Fibroblast of peridontal ligament (primary cell): ENCODE results near the gene CEP44.
A peak's percentile ranks its signal among the peaks of the same experiment; 100 is the strongest.
"Not testable (repeated sequence)": the region's sequence is repeated elsewhere in the genome, so short reads cannot be mapped to it uniquely, and the experiment has no call there.

Experiments used
- DNase-seq: peaks from one replicate; pipeline ENCODE4 v3.0.0-alpha.2; 2010; ENCODE audit errors: extremely low read depth

The CEP44 gene

DNA sequence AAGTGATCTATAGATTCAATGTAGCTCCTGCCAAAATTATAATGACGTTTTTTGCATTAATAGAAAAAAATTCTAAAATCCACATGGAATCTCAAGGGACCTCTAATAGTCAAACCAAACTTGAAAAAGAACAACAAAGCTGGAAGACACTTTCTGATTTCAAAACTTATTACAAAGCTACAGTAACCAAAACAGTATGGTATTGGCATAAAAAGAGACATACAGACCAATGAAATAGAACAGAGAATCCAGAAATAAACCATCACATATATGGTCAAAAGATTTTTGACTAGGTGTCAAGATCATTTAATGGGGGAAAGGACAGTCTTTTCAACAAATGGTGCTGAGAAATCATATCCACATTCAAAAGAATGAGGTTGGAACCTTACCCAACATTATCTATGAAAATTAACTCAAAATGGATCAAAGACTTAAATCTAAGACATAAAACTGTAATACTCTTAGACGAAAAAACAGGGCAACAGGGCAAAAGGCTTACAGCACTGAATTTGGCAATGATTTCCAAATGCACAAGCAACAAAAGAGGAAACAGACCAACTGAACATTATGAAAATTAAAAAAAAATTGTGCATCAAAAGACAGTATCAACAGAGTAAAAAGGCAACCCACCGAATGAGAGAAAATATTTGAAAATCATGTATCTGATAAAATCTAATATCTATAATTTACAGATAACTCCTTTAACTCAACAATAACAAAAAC is 4.1 kb upstream of the CEP44 start:
- no peak for DNase-seq

DNA sequence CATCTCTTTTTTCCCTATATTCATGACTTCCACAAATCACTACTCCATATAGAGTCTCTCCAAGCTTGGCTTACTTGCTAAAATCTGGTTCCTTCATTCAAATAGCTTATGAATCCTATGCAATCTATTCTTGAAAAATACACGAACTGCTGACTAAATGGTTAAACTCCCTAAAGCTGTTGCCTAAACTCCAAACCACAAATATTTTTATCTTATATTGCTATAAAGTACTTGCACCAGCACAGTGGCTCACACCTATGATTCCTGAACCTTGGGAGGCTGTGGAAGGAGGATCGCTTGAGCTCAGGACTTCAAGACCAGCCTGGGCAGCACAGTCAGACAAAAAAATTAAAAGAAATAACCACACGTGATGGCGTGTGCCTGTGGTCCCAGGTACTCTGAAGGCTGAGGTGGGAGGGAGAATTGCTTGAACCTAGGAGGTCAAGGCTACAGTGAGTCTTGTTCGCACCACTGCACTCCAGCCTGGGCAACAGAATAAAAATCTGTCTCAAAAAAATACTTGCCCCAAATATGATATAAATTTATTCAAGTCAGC is 2.5 kb upstream of the CEP44 start:
- DNase-seq: no peak

DNA sequence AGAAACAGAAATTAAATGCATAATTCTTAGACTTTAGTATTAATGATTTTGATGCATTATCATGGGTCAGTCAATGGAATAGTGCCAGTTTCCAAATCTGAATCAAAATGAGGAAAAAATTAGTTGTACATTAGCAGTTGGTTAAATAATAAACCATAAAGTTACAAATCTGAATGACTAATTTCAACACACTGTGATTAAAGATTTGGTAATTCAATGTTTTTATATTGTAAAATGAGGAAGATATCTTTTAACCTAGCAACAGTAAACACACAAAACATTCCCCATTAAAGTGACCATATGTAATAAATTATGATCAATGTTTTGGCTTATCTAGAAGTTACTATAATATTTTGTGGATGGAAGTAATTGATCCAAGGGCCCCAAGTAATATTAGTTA is 1.8 kb upstream of the CEP44 start:
- DNase-seq: no peak

DNA sequence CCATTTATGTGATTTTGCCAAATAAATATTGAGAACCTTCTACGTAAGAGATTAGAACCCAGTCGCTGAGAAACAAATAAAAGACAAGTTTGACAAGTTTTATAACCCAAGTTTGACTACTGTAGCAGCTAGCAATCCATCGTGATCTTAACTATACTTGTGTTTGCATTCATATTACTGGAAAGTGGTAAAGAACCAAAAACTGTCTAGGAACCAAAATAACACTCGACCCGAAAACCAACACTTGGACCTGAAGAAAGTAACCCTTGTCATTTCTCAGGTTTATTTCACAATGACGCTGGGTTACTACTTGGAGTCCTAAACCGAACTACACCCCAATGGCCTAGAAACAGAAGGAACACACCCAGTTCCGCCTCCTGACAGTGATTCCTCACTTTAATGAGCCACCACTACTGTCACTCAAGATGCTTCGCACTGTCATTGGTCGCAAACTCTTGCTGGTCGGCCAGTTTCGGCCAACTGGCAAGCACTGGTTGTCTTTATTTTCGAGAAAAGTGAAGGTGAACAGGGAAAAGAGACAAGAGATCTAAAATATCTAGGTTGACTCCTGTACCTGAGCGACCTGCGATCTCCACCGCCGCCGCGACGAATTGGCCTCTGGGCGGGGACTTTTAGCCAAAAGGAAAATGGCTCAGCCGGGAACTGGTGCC is 740 bp upstream of the CEP44 start:
- DNase-seq: peak; percentile 97

DNA sequence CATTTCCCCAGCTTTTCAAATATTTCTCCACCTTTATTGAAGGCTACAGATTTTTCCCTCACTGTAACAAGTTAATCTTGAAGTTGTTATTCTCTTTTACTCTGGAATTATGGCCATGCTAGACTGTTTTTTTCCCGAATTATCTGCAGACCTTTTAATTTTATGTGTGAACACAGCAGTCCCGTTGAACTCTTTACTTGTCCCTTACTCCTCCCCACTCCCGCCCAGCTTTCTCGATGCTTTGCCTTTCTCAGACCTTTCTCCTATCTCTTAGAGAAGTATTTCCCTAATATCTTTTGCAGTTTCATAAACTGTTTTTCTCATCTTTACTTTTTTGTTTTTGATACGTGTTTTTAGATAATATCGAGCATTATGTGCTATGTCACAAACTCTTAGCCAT is 776 bp downstream of the CEP44 start:
- no peak for DNase-seq

DNA sequence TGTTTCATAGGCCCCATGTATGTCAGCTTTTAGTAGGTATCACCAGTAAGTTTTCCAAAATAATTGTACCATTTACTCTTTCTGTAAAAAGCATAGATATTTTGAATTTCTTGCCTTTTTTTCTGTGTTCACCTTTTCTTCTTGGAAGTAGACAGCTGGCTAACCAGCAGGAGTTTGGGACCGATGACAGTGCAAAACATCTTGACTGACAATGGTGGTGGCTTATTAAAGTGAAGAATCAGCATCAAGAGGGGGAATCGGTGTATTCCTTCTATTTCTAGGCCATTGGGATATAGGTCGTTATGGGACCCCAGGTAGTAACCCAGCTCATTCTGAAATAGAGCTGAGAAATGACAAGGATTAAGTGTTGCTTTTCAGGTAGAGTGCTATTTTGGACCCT is 3.2 kb downstream of the CEP44 start:
- no peak for DNase-seq

DNA sequence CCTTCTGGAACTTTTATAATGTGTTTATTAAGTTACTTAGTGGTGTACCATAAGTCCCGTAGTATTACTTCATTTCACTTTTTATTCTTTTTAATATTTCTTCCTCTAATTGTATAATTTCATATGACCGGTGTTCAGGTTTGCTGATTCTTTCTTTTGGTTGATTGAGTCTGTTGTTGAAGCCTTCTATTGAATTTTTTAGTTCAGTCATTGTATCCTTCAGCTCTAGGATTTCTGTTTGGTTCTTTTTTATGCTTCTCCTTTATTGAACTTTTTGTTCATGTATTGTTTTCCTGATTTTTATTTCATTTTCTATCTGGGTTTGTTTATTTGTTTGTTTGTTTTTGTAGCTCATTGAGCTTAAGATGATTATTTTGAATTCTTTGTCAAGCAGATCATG is 8.8 kb downstream of the CEP44 start:
- no peak for DNase-seq

DNA sequence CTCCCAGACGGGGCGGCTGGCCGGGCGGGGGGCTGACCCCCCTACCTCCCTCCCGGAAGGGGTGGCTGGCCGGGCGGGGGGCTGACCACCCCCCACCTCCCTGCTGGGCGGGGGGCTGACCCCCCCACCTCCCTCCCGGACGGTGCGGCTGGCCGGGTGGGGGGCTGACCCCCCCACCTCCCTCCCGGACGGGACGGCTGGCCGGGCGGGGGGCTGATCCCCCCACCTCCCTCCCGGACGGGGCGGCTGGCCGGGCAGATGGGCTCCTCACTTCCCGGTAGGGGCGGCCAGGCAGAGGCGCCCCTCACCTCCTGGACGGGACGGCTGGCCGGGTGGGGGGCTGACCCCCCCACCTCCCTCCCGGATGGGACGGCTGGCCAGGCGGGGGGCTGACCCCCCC is 10.9 kb downstream of the CEP44 start:
- DNase-seq: not testable (repeated sequence)

DNA sequence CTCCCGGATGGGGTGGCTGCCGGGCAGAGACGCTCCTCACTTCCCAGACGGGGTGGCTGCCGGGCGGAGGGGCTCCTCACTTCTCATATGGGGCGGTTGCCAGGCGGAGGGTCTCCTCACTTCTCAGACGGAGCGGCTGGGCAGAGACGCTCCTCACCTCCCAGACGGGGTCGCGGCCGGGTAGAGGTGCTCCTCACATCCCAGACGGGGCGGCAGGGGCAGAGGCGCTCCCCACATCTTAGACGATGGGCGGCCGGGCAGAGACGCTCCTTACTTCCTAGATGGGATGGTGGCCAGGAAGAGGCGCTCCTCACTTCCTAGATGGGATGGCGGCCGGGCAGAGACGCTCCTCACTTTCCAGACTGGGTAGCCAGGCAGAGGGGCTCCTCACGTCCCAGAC is 11.4 kb downstream of the CEP44 start:
- DNase-seq: not testable (repeated sequence)

DNA sequence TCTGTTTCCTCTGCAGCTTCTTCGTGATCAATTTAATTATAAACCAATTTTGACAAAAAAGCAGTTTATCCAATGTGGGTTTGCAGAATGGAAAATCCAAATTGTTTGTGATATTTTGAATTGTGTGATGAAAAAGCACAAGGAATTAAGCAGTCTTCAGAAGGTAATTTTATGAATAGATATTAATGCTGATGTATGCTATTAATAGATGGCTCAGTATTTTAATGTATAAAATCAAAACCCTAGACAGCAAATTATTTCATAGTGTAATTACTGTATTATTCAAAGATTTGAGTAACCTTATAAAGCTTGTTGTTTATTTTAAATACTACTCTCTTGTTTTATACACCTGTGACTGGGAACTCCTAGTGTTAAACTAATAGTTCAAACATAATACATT is 20.0 kb downstream of the CEP44 start:
- DNase-seq: no peak

DNA sequence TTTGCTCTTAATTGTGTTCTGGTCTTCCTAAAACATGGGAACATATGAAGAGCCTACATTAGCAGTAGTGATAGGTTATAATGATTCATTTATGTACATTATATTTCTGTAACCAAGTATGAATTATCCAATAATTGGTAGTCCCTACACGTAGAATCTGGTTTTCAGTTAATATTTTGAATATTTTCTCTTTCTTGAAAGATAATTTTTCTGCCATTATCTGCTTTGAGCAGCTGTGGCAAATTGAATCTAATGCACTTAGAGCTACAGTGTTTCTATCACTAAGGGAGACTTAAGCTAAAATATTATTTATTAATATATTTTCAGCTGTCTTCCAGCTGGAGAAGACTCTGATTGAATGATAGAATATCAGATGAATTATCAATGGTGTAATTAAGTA is 21.0 kb downstream of the CEP44 start:
- no peak for DNase-seq

DNA sequence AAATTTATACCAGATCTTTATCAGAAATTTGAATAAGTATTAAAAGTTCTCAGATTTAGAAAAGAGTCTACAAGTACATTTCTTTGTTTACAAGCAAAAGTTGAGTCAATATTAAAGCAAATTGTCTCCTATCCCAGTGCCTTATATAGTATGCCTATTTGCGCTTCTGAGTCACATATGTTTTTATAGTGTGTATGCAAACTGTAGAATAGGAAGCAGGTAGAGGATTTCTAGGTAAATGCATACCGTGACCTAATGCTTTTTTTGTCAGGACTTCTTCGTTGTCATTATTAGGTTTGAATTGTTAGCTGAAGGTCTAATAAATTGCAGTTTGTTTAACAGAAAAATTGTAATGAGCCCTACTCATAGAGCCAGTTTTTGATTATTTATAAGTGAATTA is 22.2 kb downstream of the CEP44 start:
- DNase-seq: no peak

DNA sequence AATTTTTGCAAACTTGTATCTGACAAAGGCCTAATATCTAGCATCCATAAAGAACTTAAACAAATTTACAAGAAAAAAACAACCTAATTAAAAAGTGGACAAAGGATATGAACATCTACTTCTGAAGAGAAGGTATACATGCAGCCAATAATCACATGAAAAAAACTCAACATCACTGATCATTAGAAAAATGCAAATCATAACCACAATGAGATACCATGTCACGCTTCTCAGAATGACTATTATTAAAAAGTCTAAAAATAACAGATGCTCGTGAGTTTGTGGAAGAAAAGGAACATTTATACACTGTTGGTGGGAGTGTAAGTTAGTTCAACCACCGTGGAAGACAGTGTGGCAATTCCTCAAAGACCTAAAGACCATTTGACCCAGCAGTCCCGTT is 24.0 kb downstream of the CEP44 start:
- no peak for DNase-seq

DNA sequence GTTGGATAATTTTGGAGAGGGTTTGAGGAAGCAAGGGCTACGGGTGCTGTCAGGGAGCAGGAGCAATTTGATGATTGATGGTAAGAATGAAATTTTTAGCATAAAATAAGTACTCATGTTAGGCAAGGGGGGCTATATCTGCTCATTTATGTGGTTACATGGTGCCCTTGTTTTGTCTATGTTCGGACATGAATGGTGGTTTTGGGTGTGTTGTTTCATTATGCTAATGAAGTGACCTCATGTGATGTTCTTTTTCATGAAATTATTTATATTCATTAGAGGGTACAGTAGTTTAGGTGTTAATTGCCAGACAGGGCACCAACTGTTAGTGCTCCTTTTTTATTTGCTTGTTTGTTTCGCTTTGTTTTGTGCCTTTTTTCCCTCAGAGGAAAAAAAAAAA is 29.3 kb downstream of the CEP44 start:
- DNase-seq: no peak

DNA sequence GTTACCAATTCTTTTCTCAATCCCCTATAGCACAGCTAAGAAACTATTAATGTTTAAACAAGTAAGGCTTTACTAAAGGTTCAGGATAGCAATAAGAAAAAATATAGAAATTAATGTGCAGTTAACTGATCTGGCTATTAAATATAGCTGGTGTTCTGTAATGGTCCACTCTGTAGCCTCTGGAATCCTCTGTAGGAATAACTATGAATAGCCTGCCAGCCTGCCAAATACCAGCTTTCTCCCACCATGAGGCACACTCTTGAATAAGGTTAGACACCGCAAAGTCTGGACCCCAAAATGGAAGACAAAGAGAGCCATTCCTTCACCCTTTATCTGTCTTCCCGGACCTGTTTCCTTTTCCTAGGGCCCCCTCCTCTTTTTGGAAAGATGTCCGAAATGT is 30.6 kb downstream of the CEP44 start:
- no peak for DNase-seq

DNA sequence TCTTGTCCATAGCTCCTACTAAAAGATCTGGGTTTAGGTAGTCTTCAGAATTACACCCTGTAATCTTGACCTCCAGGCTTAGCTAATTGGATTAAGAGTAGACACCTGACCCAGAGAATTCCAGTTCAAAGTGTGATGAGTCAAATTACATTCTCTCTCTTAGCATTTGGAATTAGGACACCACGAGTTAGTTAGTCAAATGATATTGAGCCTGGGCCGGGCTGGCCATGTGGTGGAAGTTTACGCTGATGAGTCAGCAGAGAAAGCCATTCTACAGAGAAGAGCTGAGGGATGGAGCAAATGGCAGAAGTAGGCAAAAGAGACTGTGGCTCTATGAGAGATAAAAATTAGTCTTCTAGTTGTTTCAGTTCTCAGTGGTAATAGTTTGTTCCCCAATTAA is 31.1 kb downstream of the CEP44 start:
- peak; percentile 48 for DNase-seq

DNA sequence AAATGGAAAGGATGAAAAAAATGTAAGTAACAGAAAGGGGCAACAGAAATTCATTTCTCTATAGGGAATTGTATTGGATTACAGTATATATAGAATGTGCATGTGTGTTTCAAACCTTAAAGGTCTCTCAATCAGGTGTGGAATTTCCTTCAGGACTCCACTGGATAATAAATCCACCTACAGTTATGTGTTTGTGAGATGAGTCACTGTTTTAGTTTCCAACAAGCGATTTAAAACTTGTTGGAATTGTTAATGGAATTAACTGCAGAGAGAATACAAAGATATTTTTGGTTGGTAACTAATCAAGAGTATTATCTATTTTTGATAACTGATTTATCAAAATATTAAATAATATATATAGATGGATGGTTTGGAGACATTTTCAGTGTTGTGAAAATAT is 32.8 kb downstream of the CEP44 start:
- no peak for DNase-seq

DNA sequence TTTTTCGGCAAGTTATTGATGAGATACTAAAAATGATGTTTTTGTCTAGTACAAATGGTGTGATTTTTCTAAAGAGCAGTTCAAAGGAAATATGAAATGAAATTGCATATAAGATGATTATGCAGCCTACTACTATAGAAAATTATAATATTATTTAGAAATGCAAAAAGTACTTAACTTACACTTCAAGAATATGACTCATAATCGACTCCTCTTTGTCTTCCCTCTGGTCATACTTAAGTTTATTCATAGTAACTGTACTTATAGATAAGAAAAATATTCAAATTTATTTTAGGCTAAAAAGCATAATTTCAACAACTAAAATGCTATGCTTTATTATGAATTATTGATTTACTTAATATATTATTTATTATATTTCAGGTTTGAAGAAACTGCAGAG is 33.2 kb downstream of the CEP44 start:
- no peak for DNase-seq

DNA sequence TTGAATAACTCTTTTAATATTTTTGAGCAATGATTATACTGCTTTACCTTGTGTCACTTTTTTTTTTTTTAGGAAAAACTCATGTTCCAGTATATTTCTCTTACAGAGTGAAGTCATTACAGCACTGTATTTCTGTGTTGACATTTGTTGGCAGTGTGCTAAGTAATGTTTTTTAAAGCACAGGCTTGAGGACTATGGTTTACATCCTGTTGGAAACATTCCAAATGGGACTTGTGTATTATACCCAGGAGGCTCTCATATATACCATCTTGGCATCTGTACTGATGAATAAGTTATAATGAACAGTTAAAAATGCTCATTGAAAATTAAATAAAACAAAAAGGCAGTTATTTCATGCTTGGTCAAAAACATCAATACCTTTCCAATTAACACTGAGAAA is 33.8 kb downstream of the CEP44 start:
- no peak for DNase-seq

DNA sequence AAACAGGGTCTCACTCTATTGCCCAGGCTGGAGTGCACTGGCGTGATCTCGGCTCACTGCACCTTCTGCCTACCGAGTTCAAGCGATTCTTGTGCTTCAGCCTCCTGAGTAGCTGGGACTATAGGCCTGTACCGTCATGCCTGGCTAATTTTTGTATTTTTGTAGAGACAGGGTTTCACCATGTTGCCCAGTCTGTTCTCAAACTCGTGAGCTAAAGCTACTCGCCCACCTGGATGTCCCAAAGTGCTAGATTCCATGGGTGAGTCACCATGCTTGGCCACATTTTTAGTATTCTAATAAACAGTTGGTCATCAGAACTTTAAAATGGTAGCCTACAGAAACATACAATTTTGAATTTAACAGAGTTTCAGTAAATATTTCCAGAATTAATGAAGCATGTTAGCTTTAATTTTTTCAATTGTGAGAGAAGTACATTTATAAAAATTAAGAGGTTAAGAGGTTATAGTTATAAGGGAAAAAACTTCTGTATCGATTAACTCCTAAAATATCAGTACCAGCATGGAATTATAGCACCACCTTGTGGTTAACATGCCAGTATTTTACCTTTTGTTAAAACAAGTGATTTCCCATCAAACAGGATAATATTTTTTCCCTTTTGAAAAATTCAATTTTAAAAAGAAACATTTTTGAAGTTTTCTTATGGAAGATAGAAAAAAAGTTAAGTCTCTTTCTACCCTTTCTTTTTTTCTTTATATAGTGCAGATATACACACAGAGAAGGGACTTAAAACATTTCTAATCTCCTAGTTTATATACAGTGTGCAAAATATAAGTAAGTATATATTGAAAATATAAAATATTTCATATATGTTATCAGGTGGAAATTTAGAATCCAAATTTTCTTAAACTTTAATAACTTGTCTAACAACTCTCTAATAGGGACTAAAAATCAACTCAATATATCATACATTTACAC is 35.4 kb downstream of the CEP44 start:
- DNase-seq: peak; percentile 73

DNA sequence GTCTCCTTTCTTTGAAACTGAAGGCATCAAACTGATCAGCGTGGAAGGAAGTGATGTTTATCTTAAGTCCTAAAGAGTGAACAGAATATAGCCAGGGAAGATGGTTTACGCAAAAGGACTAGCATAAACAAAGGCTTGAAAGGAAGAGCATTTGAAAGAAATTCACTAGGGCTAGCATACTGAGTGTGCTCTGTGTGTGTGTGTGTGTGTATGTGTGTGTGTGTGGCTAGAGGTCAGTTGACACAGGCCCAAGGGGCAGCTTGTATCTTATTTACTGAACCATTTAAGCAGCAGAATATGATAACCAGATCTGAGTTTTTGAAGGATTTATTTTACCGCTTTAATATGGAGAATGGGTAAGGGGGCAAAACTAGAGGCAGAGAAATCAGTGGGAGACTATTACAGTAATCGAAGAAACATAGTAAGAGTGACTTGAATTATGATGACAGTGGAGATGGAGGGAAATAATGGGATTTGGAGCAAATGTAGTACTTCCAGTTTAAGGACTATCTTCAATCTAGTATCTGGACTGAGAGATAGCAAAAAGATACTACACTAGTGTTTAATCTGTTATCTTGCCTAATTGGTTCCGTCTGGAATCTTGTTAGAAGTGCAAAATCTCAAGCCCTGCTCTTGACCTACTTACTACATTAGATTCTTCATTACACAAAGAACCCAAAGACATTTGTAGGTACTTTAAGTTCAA is 36.9 kb downstream of the CEP44 start:
- no peak for DNase-seq

DNA sequence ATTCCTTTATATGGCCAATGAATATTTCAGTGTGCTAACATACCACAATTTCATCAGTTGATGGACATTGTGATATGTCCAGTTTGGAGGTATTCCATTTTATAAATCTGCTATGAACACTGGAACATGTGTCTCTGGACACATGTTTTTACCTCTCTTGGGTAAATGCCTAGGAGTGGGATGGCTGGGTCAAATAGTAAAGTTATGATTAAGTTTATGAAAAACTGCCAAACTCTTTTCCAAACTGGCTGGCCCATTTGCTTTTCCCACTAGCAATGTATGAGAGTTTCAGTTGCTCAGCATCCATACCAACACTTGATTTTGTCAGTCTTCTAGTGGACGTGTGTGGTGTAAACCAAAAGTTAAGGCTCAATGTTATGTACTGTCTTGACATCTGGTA is 40.5 kb downstream of the CEP44 start:
- DNase-seq: peak; percentile 25
